Loucy (cell line): ENCODE measurements around the gene C1orf105.

Source experiments
- CTCF ChIP-seq: fragments of 200-600 bp; sonication (generic); conservative IDR thresholded peaks from 2 replicates; pipeline ENCODE4 v1.5.1; 2014; ENCODE audit warnings: mild to moderate bottlenecking, antibody characterized with exemption, low read length
- EZH2phosphoT487 ChIP-seq: fragments of 200-600 bp; IDR thresholded peaks from 2 replicates; pipeline ENCODE4 v1.6.1; 2018; ENCODE audit warnings: antibody characterized with exemption, mild to moderate bottlenecking, moderate library complexity, borderline replicate concordance

- TF ChIP-seq CTCF (no peak), EZH2phosphoT487 (no peak)
Measured at GRCh38 chr1:172497230-172497629, 76.7 kb downstream of the C1orf105 start.
